SK-N-SH (cell line): ENCODE results near the gene MRPL14.

Experiments used
- MXI1 ChIP-seq: IDR thresholded peaks from 2 replicates; pipeline ENCODE4 v1.6.1; 2012; ENCODE audit warnings: mild to moderate bottlenecking, low read depth, low read length, improper control_type of control experiment
- POLR2AphosphoS5 ChIP-seq: IDR thresholded peaks from 2 replicates; pipeline ENCODE4 v1.6.1; 2012; ENCODE audit warnings: low read depth, low read length
- RAD21 ChIP-seq: IDR thresholded peaks from 2 replicates; pipeline ENCODE4 v1.6.1; 2012; ENCODE audit warnings: mild to moderate bottlenecking, low read length
- RXRA ChIP-seq: IDR thresholded peaks from 2 replicates; pipeline ENCODE4 v1.4.0; 2012; ENCODE audit warnings: low read depth, mild to moderate bottlenecking, borderline replicate concordance
- SMC3 ChIP-seq: IDR thresholded peaks from 2 replicates; pipeline ENCODE4 v1.6.1; 2012; ENCODE audit warnings: low read depth, low read length, improper control_type of control experiment
- TF ChIP-seq, protein P1 (sequence below): IDR thresholded peaks from 2 replicates; pipeline ENCODE4 v1.6.1; 2012; ENCODE audit warnings: mild to moderate bottlenecking, low read depth, low read length, moderate library complexity
- TF ChIP-seq, protein P2 (sequence below): fragments of 200-600 bp; sonication (generic); IDR thresholded peaks from 2 replicates; pipeline ENCODE4 v1.6.1; 2017; ENCODE audit warnings: antibody characterized with exemption, mild to moderate bottlenecking, moderate library complexity

DNA sequence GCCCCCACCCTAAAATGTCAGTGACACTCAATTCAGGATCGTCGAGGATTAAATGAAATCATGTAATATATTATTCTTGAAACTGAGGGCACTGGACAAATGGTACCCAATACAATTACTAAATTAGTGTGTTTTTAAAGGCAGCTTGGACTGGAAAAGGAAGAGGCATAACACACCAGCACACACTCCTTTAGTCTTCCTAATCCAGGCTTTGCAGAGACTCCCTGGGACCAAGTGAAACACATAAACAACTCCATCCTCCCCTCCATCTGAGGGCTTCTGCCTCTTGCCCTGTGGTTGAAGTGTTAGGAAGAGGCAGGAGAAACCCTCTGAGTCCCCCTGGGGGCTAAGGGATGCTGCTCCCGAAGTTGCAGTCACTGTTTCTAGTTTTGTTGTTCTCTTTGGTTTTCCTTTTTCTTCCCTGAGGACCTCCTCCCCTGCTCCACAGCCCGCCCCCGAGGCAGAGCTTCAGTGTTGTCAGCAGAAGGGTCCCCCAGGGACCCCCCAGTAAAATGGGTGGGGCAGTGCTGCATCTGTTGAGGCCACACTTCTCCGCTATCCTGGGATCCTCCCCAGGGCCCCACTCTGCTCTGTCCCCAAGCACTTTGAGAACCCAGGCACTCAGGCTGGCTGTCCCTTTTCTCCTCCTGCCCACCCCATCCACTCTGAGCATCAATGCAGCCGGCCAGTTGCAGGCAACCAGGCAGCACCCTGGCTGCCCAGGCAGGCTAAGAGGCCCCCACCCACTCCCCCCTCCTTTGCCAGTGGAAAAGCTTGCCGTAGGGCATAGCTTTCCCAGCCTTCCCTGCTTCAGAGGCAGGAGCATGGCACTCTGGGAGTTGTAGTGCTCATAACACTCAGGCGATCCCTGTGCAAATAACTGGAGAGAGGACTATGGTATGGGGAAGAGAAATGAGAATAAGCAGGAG lies 6.0 kb upstream of the MRPL14 start:
- TF ChIP-seq RAD21 (no peak; the same call in 1 of the 2 replicates), RXRA (no peak), SMC3 (peak; percentile 7; the same call in 1 of the 2 replicates), MXI1 (peak; percentile 56; the same call in 1 of the 2 replicates), POLR2AphosphoS5 (no peak)
- TF ChIP-seq, protein P1, sequence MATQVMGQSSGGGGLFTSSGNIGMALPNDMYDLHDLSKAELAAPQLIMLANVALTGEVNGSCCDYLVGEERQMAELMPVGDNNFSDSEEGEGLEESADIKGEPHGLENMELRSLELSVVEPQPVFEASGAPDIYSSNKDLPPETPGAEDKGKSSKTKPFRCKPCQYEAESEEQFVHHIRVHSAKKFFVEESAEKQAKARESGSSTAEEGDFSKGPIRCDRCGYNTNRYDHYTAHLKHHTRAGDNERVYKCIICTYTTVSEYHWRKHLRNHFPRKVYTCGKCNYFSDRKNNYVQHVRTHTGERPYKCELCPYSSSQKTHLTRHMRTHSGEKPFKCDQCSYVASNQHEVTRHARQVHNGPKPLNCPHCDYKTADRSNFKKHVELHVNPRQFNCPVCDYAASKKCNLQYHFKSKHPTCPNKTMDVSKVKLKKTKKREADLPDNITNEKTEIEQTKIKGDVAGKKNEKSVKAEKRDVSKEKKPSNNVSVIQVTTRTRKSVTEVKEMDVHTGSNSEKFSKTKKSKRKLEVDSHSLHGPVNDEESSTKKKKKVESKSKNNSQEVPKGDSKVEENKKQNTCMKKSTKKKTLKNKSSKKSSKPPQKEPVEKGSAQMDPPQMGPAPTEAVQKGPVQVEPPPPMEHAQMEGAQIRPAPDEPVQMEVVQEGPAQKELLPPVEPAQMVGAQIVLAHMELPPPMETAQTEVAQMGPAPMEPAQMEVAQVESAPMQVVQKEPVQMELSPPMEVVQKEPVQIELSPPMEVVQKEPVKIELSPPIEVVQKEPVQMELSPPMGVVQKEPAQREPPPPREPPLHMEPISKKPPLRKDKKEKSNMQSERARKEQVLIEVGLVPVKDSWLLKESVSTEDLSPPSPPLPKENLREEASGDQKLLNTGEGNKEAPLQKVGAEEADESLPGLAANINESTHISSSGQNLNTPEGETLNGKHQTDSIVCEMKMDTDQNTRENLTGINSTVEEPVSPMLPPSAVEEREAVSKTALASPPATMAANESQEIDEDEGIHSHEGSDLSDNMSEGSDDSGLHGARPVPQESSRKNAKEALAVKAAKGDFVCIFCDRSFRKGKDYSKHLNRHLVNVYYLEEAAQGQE = no peak
- TF ChIP-seq, protein P2, sequence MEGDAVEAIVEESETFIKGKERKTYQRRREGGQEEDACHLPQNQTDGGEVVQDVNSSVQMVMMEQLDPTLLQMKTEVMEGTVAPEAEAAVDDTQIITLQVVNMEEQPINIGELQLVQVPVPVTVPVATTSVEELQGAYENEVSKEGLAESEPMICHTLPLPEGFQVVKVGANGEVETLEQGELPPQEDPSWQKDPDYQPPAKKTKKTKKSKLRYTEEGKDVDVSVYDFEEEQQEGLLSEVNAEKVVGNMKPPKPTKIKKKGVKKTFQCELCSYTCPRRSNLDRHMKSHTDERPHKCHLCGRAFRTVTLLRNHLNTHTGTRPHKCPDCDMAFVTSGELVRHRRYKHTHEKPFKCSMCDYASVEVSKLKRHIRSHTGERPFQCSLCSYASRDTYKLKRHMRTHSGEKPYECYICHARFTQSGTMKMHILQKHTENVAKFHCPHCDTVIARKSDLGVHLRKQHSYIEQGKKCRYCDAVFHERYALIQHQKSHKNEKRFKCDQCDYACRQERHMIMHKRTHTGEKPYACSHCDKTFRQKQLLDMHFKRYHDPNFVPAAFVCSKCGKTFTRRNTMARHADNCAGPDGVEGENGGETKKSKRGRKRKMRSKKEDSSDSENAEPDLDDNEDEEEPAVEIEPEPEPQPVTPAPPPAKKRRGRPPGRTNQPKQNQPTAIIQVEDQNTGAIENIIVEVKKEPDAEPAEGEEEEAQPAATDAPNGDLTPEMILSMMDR = no peak
